Neuronal stem cell (in vitro differentiated cells): ENCODE data around the gene SMAD1.

Source experiments
- DNase-seq: peaks from one replicate; pipeline ENCODE4 v3.0.0-alpha.2; 2013; ENCODE audit warnings: low spot score
- H2AFZ ChIP-seq: one replicate; pipeline ENCODE4 v1.6.1; 2013; ENCODE audit warnings: mild to moderate bottlenecking, low read length, inconsistent platforms
- H2AK5ac ChIP-seq: 2 replicates; pipeline ENCODE4 v1.6.1; 2013; ENCODE audit warnings: low read depth, mild to moderate bottlenecking, inconsistent platforms, low read length, moderate library complexity, mixed read lengths
- H2BK120ac ChIP-seq: 2 replicates; pipeline ENCODE4 v1.6.1; 2013; ENCODE audit warnings: low read depth, mild to moderate bottlenecking, inconsistent platforms, low read length, moderate library complexity, mixed read lengths
- H2BK12ac ChIP-seq: one replicate; pipeline ENCODE4 v1.6.1; 2013; ENCODE audit warnings: low read length, inconsistent platforms
- H2BK15ac ChIP-seq: 2 replicates; pipeline ENCODE4 v1.6.1; 2013; ENCODE audit warnings: mild to moderate bottlenecking, low read length, inconsistent platforms, mixed read lengths
- H2BK5ac ChIP-seq: one replicate; pipeline ENCODE4 v1.6.1; 2013; ENCODE audit warnings: inconsistent platforms, mild to moderate bottlenecking, low read length, moderate library complexity
- H3K14ac ChIP-seq: one replicate; pipeline ENCODE4 v1.6.1; 2013; ENCODE audit warnings: low read length, inconsistent platforms
- H3K18ac ChIP-seq: 2 replicates; pipeline ENCODE4 v1.6.1; 2013; ENCODE audit warnings: low read length, inconsistent platforms
- H3K23ac ChIP-seq: 2 replicates; pipeline ENCODE4 v1.6.1; 2013; ENCODE audit warnings: low read depth, mild to moderate bottlenecking, mixed read lengths, low read length, inconsistent platforms; ENCODE audit not compliant: poor library complexity
- H3K27ac ChIP-seq: replicated peaks from 3 replicates; pipeline ENCODE4 v1.5.1; 2013; ENCODE audit warnings: low read length, inconsistent platforms
- H3K27me3 ChIP-seq, 3 experiments: 2 replicates each; pipeline ENCODE4 v1.6.1; 2013; ENCODE audit warnings: low read length in 3 of 3, mild to moderate bottlenecking in 2 of 3, inconsistent platforms in 1 of 3, low read depth in 1 of 3, mixed read lengths in 1 of 3, moderate library complexity in 1 of 3; ENCODE audit not compliant: control insufficient read depth in 3 of 3, insufficient read depth in 3 of 3
- H3K36me3 ChIP-seq, 2 donors: replicated peaks in 1 of 2; 2 replicates each; pipeline ENCODE4 v1.6.1; 2013; ENCODE audit warnings: low read length in 2 of 2; ENCODE audit not compliant: control insufficient read depth in 2 of 2, insufficient read depth in 2 of 2
- H3K4ac ChIP-seq: 2 replicates; pipeline ENCODE4 v1.6.1; 2013; ENCODE audit warnings: inconsistent platforms, mild to moderate bottlenecking, low read length, moderate library complexity
- H3K4me1 ChIP-seq, 2 donors: 1 replicate in 1 of 2; 2 replicates in 1 of 2; pipeline ENCODE4 v1.6.1; 2013; ENCODE audit warnings: low read length in 2 of 2, low read depth in 1 of 2; ENCODE audit not compliant: control insufficient read depth in 2 of 2, insufficient read depth in 1 of 2
- H3K4me2 ChIP-seq: one replicate; pipeline ENCODE4 v1.6.1; 2013; ENCODE audit warnings: mild to moderate bottlenecking, low read length, inconsistent platforms; ENCODE audit not compliant: insufficient read depth, poor library complexity, severe bottlenecking
- H3K4me3 ChIP-seq, 2 donors: 2 replicates each; pipeline ENCODE4 v1.5.1; 2013; ENCODE audit warnings: low read length in 2 of 2, mild to moderate bottlenecking in 2 of 2, inconsistent platforms in 1 of 2, moderate library complexity in 1 of 2
- H3K79me1 ChIP-seq: one replicate; pipeline ENCODE4 v1.6.1; 2013; ENCODE audit warnings: low read depth, mild to moderate bottlenecking, inconsistent platforms, low read length, moderate library complexity
- H3K9ac ChIP-seq: one replicate; pipeline ENCODE4 v1.6.1; 2013; ENCODE audit warnings: mild to moderate bottlenecking, low read depth, low read length, inconsistent platforms; ENCODE audit not compliant: poor library complexity
- H3K9me3 ChIP-seq, 2 donors: replicated peaks in 1 of 2; 2 replicates each; pipeline versions ENCODE3 to v1.6.1; 2013; ENCODE audit warnings: low read length in 2 of 2, mild to moderate bottlenecking in 2 of 2, inconsistent platforms in 1 of 2, low read depth in 1 of 2, mixed read lengths in 1 of 2, moderate library complexity in 1 of 2; ENCODE audit not compliant: control insufficient read depth in 2 of 2, insufficient read depth in 1 of 2
- H4K8ac ChIP-seq: one replicate; pipeline ENCODE4 v1.6.1; 2013; ENCODE audit warnings: low read depth, mild to moderate bottlenecking, inconsistent platforms, low read length, moderate library complexity
- H4K91ac ChIP-seq: one replicate; pipeline ENCODE4 v1.6.1; 2013; ENCODE audit warnings: low read length, low read depth, mild to moderate bottlenecking, inconsistent platforms; ENCODE audit not compliant: poor library complexity
- WGBS, 2 donors: extraction: QIAGEN DNeasy Blood & Tissue Kit; methylation state at CpG; one replicate each; pipeline ENCODE4 v1.1.7; 2013; ENCODE audit warnings: missing lambda C conversion rate in 2 of 2, mixed read lengths in 1 of 2; ENCODE audit not compliant: insufficient read length in 2 of 2, insufficient replicate concordance in 1 of 2; ENCODE audit errors: extremely low coverage in 2 of 2; 5-methylcytosine and 5-hydroxymethylcytosine counted together

Gene SMAD1

DNA sequence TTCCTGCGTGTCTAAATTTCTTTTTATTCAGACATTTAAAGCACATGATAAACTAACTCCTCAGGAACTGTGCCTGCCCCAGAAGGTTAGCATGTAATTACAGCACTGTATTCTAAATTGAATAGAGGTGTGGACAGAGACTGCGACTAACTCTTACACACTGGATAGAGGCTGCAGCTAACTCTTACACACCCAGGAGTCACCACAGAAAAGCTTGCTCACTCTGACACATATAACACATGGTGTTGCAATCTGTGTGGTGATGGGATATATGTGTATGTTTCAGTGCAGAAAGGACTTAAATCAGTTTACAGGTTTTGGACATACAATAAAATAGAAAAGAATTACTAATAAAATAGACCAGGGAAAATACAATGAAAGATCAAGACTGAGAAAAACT is 41.5 kb downstream of the SMAD1 start:
- H3K4me3 ChIP-seq = no peak overlapping the region
- no peak overlapping the region for H3K4me2 ChIP-seq
- H2AK5ac ChIP-seq = no peak overlapping the region
- H2BK12ac ChIP-seq = no peak overlapping the region
- no peak overlapping the region for H2BK15ac ChIP-seq
- no peak overlapping the region for H3K27ac ChIP-seq
- no peak for DNase-seq
- H3K9me3 ChIP-seq = peaks cover 0 to 9% of the 10 kb centered on the region in 2 donors
- H3K4ac ChIP-seq = no peak overlapping the region
- no peak overlapping the region for H2BK120ac ChIP-seq
- H3K4me1 ChIP-seq = no peaks in the 10 kb centered on the region
- H3K18ac ChIP-seq = no peak overlapping the region
- H4K8ac ChIP-seq = no peak overlapping the region
- WGBS, 2 donors = no CpG with 5 or more reads among the region's 2 CpGs
- H2BK5ac ChIP-seq = no peak overlapping the region
- no peak overlapping the region for H4K91ac ChIP-seq
- H3K79me1 ChIP-seq = no peaks in the 10 kb centered on the region
- H3K27me3 ChIP-seq = no peaks in the 10 kb centered on the region
- H3K23ac ChIP-seq = no peak overlapping the region
- no peak overlapping the region for H2AFZ ChIP-seq
- H3K36me3 ChIP-seq = peaks cover 0 to 53% of the 10 kb centered on the region in 2 donors
- H3K9ac ChIP-seq = no peak overlapping the region
- no peak overlapping the region for H3K14ac ChIP-seq

DNA sequence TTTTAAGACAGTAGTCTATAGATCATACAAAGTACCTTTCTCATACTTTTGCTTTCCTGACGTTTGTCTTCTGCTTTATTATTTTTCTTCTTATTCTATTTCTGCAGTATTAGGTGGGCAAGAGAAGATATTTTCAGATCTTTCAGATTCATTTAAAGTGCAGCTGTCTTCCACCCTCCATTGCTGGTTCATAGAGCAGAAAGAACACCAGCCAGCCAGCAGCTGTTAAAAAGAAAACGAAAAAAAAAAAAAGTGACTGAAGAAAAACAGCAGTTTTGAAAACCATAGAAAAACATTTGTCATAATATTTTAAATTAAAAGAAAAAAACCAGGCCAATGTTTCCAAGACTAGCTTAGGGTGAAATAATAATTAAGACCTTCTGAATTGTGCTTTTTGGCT is 42.9 kb downstream of the SMAD1 start:
- no CpG with 5 or more reads among the region's 2 CpGs for WGBS, 2 donors
- Histone ChIP-seq H2BK12ac (no peak overlapping the region), H3K27ac (no peak overlapping the region)

DNA sequence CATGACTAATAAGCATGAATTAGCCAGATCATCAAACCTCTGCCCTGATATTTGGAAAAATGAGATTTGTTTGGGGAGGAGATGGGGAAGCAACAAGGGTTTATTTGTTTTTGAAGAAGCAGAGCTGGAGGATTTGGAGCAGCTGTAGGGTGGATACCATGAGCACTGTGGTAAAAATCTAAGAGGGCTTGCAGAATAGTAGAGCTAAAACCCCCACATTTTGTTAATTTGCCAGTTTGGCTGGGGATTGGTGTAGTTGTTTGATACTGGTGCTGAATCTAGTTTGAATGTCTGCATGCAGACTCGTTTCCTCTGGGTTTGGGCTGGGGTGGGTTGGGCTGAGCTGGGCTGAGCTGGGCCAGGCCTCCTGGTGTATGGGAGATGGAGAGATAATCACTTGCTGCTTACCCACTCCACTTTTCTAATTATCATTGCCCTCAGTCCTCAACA is 43.7 kb downstream of the SMAD1 start:
- Histone ChIP-seq H3K36me3 (peaks cover 0 to 38% of the 10 kb centered on the region in 2 donors), H3K27ac (no peak overlapping the region), H3K18ac (no peak overlapping the region), H3K9me3 (peaks cover 0 to 9% of the 10 kb centered on the region in 2 donors), H3K4me2 (no peak overlapping the region), H2BK120ac (no peak overlapping the region), H3K9ac (no peak overlapping the region), H3K27me3 (no peaks in the 10 kb centered on the region), H4K91ac (no peak overlapping the region), H2BK5ac (no peak overlapping the region), H3K23ac (no peak overlapping the region), H2BK15ac (no peak overlapping the region), H3K14ac (no peak overlapping the region), H2AFZ (no peak overlapping the region), H3K4me1 (no peaks in the 10 kb centered on the region), H3K79me1 (no peaks in the 10 kb centered on the region), H3K4me3 (no peak overlapping the region), H2AK5ac (no peak overlapping the region), H2BK12ac (no peak overlapping the region), H3K4ac (no peak overlapping the region), H4K8ac (no peak overlapping the region)
- no CpG with 5 or more reads among the region's 1 CpG for WGBS, 2 donors
- DNase-seq = no peak

More for the DNA sequence above, 42.9 kb downstream of the SMAD1 start:
- no peaks in the 10 kb centered on the region for H3K4me1 ChIP-seq
- H3K9me3 ChIP-seq = peaks cover 0 to 9% of the 10 kb centered on the region in 2 donors
- H3K36me3 ChIP-seq = peaks cover 0 to 45% of the 10 kb centered on the region in 2 donors
- H3K27me3 ChIP-seq = no peaks in the 10 kb centered on the region
- H2AFZ ChIP-seq = no peak overlapping the region
- no peaks in the 10 kb centered on the region for H3K79me1 ChIP-seq
- H4K91ac ChIP-seq = no peak overlapping the region
- no peak overlapping the region for H2AK5ac ChIP-seq
- no peak overlapping the region for H2BK5ac ChIP-seq
- H3K4me3 ChIP-seq = no peak overlapping the region
- H2BK120ac ChIP-seq = no peak overlapping the region
- H3K18ac ChIP-seq = no peak overlapping the region
- no peak overlapping the region for H3K14ac ChIP-seq
- no peak overlapping the region for H3K9ac ChIP-seq
- no peak overlapping the region for H2BK15ac ChIP-seq
- no peak overlapping the region for H3K4me2 ChIP-seq
- no peak overlapping the region for H3K23ac ChIP-seq
- no peak overlapping the region for H4K8ac ChIP-seq
- no peak overlapping the region for H3K4ac ChIP-seq
- no peak for DNase-seq

DNA sequence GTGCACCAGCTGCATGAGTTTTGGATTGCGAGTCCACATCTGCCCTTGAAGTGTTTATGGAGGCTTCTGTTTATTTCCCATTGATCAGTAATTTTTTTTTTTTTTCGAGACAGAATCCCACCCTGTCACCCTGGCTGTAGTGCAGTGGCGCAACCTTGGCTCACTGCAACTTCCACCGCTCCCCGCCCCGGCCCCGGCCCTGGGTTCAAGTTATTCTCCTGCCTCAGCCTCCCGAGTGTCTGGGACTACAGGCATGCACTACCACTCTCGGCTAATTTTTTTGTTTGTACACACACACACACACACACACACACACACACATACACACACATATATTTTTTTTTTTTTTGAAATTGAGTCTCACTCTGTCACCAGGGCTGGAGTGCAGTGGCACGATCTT is 46.1 kb downstream of the SMAD1 start:
- no peak overlapping the region for H2BK120ac ChIP-seq
- H2BK12ac ChIP-seq = no peak overlapping the region
- H3K27me3 ChIP-seq = no peaks in the 10 kb centered on the region
- no peak overlapping the region for H3K14ac ChIP-seq
- no peak overlapping the region for H3K4me2 ChIP-seq
- H3K27ac ChIP-seq = no peak overlapping the region
- H3K9ac ChIP-seq = no peak overlapping the region
- no peaks in the 10 kb centered on the region for H3K79me1 ChIP-seq
- no peak overlapping the region for H4K91ac ChIP-seq
- H3K23ac ChIP-seq = no peak overlapping the region
- WGBS, 2 donors = no CpG with 5 or more reads among the region's 10 CpGs
- H2BK15ac ChIP-seq = no peak overlapping the region
- H2AFZ ChIP-seq = no peak overlapping the region
- no peak overlapping the region for H2BK5ac ChIP-seq
- H4K8ac ChIP-seq = no peak overlapping the region
- DNase-seq = no peak
- H3K4me3 ChIP-seq = no peak overlapping the region
- no peak overlapping the region for H2AK5ac ChIP-seq
- H3K18ac ChIP-seq = no peak overlapping the region
- H3K4ac ChIP-seq = no peak overlapping the region
- H3K4me1 ChIP-seq = peaks cover 0 to 16% of the 10 kb centered on the region in 2 donors
- no peaks in the 10 kb centered on the region for H3K9me3 ChIP-seq
- peaks cover 0 to 24% of the 10 kb centered on the region in 2 donors for H3K36me3 ChIP-seq
